CD4-positive, alpha-beta T cell treated with Interleukin-17A for 1 hour (primary cell): ENCODE results near the gene PRSS1.
"Not testable (repeated sequence)": the region's sequence is repeated elsewhere in the genome, so short reads cannot be mapped to it uniquely, and the experiment has no call there.

Source experiments
- DNase-seq: peaks from one replicate; pipeline ENCODE4 v3.0.0-alpha.2; 2020

Gene PRSS1

DNA sequence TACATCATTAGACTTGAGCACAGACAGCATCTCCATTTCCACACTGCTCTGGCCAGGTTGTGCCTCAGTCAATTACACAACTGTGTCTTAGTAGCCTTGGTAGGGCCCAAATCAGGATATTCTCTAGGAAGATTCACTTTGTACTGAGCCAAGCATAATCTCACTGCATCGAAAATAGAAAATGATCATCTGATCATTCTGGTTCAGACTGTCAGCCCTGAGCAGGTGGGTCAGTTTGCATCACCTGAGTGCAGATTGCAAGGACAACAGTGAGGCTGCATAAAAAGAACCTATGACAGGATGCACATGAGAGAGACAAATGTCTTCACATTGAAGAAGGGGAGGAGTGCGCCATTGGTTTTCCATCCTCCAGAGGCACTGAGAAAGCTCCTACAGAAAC is 862 bp upstream of the PRSS1 start:
- not testable (repeated sequence) for DNase-seq

DNA sequence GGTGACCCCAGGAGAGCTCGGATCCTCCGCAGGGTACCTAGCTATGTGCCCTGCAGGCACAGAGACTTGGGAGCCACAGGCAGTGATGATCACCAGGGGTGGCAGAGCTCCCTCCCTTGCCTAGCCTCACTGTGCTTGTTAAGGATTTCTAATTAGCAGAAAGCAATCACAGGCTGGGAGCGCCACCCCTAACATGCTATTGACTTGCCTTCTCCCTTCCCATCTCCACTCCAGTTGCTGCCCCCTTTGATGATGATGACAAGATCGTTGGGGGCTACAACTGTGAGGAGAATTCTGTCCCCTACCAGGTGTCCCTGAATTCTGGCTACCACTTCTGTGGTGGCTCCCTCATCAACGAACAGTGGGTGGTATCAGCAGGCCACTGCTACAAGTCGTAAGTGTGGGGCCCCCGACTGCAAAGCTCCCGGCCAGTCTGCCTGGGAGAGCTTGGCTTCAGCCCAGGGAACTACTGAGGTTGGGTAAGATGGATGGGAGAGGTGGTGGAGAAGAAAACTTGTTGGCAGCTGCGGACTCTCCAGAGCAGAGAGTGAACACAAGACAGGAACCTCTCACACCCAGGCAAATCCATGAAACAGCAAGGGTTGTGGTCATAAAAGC is 1.2 kb downstream of the PRSS1 start:
- no peak for DNase-seq

- DNase-seq: not testable (repeated sequence)
Observed at GRCh38 chr7:142751526-142752175, 2.4 kb downstream of the PRSS1 start.

DNA sequence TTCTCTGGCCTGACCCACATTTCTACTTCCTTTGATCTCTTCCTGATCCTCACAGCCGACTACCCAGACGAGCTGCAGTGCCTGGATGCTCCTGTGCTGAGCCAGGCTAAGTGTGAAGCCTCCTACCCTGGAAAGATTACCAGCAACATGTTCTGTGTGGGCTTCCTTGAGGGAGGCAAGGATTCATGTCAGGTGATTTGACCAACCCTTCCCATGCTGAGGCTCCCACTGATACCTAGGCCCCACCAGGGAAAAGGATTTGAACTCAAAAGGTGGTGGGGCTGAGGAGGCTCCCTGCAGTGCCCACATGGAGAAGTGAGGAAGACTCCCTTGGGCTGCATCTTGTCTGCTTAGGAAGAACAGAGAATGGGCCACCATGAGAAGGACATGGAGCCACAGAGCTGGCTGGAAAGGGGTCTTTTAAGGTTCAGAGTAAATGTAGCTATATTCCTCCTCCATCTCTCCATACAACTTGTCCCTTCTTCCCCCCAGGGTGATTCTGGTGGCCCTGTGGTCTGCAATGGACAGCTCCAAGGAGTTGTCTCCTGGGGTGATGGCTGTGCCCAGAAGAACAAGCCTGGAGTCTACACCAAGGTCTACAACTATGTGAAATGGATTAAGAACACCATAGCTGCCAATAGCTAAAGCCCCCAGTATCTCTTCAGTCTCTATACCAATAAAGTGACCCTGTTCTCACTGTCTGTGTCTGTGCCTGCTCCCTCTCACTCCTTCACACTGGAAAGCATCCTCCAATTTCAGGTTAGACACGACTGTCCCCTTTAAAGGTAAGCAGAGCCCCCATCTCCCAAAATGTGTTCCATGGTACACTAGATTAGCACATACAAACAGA is 3.3 kb downstream of the PRSS1 start:
- no peak for DNase-seq

GRCh38 chr7:142753366-142753765 is 4.1 kb downstream of the PRSS1 start:
- no peak for DNase-seq

DNA sequence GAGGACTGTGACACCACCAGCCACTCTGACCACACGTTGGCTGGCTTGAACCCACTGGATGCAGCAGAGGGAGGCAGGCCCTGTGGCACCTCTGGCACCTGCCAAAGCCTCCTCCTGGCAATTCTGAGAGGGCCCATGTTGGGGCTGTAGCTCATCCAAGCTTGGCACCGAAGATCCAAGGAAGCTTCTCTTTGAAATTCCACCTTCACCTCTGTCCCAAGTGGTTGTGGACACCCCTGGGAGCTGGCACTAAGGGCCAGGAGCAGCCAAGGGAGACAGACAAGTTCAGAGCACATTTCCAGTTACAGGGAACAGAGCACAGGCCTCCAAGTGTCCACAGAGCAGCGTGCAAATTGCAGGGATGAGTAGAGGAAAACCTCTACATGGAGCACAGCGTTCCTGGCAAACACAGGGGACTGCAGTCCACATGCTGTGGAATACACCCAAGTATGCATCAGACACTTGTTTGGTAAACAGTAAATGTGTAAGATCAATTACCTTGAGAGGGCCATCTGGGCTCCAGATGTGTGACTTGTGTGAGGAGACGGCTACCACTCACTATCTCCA is 4.7 kb downstream of the PRSS1 start:
- not testable (repeated sequence) for DNase-seq

GRCh38 chr7:142754681-142755575 is 5.7 kb downstream of the PRSS1 start:
- no peak for DNase-seq

GRCh38 chr7:142758312-142758711 is 9.0 kb downstream of the PRSS1 start:
- not testable (repeated sequence) for DNase-seq

DNA sequence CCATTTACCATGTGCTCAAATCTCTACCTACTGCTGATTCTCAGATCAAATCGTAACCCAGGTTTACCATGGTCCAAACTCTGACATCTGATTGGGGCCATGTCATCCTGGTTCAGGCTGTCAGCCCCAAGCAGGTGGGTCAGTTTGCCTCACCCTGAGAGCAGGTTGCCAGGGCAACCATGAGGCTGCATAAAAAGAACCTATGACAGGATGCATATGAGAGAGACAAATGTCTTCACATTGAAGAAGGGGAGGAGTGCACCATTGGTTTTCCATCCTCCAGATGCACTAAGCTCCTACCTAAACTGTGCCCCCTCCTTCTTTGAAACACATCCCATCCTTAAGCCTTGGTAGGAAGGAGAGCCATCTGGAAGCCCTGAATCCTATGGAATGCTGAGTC is 10.2 kb downstream of the PRSS1 start:
- DNase-seq: no peak

DNA sequence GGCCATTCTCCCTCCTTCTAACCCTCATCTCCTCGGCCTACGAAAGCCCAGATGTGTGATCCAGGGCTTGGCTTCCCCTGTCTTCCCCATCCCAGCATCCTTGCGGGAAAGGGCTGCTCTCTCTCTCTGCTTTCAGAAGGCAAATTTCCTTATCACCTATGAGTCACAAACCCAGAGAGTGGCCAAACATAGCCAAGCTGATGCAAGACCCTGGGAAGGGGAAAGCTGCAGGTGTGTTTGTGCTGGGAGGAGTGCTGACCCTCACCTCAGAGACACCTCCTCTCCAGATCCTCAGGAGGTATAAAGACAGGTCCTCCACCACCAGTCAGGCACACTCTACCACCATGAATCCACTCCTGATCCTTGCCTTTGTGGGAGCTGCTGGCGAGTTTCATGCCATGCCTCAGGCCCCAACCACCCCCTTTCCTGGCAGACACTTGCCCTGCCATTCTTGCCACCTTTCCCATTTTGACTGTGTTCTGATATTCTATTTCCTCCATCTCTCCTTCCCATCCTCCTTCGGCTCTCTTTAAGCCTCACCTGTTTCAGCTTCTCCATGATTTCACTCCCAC is 10.9 kb downstream of the PRSS1 start:
- DNase-seq: no peak

DNA sequence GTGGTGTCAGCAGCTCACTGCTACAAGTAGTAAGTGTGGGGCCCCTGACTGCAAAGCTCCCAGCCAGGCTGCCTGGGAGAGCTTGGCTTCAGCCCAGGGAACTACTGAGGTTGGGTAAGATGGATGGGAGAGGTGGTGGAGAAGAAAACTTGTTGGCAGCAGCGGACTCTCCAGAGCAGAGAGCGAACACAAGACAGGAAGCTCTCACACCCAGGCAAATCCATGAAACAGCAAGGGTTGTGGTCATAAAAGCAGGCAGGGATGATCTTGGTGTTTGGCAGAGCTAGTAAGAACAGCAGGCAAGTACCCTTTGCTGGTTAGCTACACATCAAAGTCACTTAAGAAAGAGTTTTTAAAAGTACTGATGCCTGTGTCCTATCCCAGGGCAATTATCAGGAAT is 12.3 kb downstream of the PRSS1 start:
- DNase-seq: not testable (repeated sequence)

DNA sequence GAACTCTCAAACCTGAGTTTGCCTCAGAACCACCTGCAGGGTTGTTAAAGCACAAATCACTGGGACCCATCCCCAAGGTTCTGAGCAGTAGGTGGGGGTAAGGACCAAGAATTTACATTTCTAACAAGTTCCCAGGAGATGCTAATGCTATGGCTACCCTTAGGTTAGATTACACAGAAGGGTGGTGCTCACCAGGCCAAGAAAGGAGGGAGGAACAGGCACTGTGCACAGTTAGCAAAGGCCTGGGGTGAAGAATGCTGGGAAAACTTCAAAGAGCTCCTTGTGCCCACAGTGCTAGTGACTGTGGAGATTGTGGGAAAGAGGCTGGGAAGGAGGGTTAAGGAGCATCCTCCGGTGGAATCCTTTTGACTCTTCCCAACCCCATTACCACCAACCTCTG is 12.8 kb downstream of the PRSS1 start:
- DNase-seq: no peak

DNA sequence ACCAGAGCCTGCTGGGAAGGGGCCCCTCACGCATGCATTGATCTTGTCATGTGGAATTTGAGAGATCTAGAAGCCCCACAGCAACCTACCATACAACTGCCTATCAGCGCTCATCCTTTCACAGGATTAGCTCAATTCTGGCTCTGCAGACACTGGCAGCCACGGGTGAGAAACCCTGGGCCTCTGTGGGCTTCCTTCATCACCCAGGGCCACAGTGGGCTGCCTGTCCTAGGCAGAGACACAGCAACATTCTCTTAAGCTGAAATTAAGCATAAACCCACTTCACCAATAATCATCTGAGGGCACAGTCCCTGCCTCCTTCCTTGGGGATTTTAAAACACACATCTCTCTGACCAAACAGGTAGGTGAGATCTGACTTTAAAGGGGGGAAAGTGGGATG is 18.2 kb downstream of the PRSS1 start:
- DNase-seq: no peak

- no peak for DNase-seq
Observed at GRCh38 chr7:142767861-142768260, 18.6 kb downstream of the PRSS1 start.

GRCh38 chr7:142768885-142769284 is 19.6 kb downstream of the PRSS1 start:
- not testable (repeated sequence) for DNase-seq

- DNase-seq: no peak
Observed at GRCh38 chr7:142770661-142771352, 21.5 kb downstream of the PRSS1 start, which contains the start of gene PRSS2. Gene PRSS2, plus strand, starts transcription at chr7:142770970. Its CDS starts 13 bp downstream, at chr7:142770983.

DNA sequence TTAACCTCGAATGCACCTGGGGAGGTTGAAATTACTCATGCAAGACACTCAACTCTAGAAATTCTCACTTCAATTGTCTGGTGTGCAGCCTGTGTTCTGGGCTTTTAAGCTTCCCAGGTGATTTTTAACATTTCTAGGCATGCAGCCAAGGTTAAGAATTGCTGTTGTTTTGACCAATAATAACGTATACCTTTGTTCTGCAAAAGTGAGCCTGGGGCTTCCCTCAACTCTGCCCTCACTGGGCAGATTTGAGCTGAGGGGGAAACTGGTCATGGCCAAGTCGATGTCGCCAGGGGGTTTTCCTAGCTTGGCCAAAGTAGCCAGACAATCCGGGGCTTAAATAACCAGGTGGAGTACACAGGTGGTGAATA is 22.1 kb downstream of the PRSS1 start:
- DNase-seq: no peak

DNA sequence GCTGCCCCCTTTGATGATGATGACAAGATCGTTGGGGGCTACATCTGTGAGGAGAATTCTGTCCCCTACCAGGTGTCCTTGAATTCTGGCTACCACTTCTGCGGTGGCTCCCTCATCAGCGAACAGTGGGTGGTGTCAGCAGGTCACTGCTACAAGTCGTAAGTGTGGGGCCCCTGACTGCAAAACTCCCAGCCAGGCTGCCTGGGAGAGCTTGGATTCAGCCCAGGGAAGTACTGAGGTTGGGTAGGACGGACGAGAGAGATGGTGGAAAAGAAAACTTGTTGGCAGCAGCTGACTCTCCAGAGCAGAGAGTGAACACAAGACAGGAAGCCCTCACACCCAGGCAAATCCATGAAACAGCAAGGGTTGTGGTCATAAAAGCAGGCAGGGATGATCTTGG is 22.8 kb downstream of the PRSS1 start:
- DNase-seq: no peak

- DNase-seq: no peak
Observed at GRCh38 chr7:142772673-142773072, 23.4 kb downstream of the PRSS1 start.

DNA sequence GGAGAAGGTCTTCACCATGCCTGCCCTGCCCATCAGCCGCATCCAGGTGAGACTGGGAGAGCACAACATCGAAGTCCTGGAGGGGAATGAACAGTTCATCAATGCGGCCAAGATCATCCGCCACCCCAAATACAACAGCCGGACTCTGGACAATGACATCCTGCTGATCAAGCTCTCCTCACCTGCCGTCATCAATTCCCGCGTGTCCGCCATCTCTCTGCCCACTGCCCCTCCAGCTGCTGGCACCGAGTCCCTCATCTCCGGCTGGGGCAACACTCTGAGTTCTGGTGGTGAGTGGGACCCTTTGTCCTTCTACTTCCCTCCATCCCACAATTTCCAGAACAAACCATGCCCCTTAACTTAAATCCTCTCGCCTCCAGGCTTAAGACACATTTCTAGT is 24.0 kb downstream of the PRSS1 start:
- no peak for DNase-seq

GRCh38 chr7:142773937-142774744 is 24.9 kb downstream of the PRSS1 start:
- DNase-seq: no peak
